NCI-H2227 treated with DMSO at 0.1 percent for 48 hours (cell line): ENCODE measurements around the gene CDC42BPG.

Source experiments
- DNase-seq: peaks from one replicate; lab custom pipeline; 2025; lab: John Stamatoyannopoulos, UW

CDC42BPG gene

DNA sequence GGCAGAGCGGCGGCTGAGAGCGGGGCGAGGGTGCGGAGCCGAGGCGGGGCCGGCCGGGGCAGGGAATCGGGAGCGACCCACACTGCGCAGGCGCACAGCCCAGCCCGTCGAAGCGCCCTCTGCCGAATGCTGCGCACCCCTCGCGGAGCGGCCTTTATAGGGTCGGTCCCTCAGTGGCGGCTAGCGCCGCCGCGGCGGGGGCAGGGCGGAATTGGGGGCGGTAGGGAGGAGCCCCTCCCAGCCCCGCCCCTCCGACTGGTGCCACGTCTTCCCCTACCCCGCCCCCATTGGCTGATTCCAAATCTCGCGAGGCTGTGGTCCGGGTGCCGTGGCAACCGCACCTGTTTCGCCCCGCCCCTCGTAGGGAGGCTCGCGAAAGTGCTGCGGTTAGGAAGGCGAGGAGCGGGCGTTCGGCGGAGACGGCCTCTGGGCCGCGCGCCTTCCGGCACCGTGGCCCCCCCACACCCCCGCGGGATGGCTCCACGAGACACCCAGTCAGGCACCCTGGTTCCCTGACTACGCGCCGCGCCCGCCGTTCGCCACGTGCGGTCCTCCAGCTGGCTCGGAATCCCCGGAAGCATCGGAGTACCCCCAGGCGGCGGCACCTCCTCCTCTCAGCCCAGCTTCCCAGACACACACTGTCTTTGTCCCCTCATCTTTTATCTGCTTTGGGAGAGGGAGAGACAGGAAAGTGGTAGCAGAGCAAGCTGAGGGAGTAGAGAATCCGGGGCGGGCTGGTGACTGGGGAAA is 34.2 kb upstream of the CDC42BPG start, which contains the start of gene EHD1:
Gene EHD1 (minus strand): TSS at position 128 of the 750 bp plus-strand sequence. CDS start 157 bp downstream, outside the sequence.
- peak; percentile 96 for DNase-seq

DNA sequence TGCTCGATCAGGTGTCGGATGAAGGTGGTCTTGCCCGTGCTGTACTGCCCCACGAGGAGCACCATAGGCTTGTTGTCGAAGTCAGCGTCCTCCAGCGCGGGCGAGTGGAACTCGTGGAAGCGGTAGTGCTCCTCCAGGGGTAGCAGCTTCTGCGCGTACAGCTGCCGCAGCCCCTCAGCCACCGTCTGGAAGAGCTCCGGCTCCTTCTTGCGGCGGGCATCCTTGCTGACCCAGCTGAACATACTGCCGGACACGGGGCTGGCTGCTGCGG is 33.7 kb upstream of the CDC42BPG start:
- no peak for DNase-seq

DNA sequence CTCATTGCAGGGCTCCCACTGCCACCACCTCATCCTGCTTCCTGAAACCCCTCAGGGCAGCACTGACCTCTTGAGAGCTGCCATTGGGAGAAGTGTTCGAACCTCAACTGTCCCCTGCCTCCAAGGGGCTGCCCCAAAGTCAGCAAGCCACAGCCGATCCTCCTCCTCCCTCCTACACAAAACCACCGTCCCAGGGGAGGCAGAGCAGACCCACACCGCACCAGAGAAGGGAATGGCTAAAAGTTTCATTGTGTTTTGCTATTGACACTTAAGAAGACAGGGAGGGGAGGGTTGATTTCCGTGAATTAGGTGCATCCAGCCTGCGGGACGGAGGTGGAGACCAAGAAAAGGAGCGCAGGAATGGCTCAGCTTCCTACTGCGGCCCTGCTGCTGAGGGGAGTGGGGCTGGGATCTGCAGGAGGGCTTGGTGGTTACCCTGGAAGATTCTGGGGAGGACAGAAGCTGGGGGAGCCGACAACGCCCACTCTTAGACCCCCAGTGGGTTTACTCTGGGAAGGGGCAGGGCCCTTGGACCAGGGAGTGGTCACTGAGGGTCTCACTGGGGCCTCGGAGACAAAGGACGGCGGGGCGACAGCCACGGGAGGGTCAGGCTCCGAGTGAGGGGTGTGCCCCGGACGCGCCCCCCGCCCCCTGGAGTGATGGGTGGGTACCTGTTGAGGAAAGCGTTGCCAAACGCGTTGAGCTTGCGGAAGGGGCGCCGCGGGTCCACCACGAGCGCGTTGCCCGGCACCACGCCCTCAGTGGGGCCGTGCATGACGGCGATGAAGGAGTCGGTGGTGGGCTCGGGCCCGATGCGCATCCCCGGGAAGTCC is 33.2 kb upstream of the CDC42BPG start:
- DNase-seq, result no peak

DNA sequence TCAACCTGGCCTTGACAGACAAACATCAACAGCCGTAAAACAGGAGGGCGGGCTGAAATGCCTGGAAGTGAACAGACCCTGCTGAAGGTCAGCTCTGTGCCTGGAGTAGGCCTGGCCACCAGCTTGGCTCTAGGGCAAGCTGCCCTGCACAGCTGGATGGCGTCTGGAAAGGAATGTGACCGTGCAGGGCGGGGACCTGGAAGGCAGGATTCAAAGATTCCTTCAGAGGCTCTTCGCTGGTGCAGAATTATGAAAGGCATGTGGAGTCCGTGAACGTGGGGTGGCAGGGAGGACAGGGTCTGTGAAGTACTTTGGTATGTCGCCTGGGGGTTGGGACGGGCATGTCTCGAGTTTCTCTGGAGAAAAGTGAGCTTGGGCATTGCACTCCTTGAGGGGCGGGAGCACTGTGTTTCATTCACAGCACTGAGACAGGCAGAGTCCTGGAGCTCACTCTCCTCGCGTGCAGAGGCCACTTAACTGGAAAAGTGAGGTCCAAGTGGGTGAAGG is 32.4 kb upstream of the CDC42BPG start:
- DNase-seq, result no peak

DNA sequence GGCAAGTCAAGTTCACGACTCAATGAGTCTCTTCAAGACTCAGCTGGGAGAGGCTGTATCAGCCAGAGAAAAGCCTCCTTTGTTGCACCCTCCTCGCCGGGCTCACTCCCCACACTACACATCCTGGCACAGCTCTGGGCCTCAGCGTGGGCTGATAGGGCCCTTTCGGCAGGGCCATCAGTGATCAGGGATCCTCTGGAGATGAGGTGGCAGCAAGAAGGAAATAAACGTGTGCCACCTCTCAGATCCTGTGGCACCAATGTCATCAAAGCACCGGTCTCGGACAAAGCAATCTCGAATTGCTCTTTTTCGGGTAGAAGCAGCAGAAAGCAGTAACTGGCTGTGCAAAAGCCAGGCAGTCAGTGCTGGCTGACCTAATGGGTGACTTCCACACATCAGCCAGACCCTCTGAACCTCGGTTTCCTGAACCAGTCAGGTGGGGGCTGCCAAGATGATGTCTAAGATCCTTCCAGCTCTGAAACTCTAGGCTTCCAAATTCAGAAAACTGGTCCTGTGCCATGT is 31.8 kb upstream of the CDC42BPG start:
- no peak for DNase-seq

DNA sequence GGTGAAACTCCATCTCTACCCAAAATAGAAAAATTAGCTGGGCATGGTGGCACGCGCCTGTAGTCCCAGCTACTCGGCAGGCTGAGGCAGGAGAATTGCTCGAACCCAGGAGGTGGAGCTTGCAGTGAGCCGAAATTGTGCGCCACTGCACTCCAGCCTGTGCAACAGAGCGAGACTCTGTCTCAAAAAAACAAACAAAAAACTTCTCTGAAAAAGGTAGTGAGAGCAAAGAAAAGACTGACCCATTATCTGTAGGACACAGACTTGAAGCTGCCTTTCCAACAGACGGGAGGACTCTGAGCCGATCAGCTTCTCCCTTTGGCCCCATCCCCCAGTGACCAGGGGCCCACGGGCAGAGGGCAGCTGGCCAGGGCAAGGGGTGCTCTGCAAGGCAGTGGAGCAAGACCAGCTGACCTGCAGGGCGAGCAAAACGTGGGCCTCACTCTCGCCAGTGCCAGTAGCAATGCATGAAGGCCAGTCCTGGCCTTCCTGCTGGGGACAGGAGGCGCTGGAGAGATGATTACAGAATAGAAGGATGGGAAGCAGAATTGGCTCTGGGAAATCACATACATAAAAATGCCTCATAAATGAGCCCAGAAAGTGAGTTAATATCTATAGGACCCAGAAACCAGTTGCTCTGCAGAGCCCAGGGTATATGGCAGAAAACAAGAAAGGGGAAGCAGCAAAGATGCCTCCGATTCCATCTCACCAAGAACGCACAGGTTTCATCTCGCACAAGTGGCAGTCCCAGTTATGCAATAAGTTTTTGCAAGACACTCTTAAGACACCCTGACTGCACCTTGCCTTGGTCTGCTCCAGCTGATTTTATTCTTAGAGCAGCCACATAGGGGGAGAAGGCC is 31.1 kb upstream of the CDC42BPG start:
- DNase-seq, result no peak

DNA sequence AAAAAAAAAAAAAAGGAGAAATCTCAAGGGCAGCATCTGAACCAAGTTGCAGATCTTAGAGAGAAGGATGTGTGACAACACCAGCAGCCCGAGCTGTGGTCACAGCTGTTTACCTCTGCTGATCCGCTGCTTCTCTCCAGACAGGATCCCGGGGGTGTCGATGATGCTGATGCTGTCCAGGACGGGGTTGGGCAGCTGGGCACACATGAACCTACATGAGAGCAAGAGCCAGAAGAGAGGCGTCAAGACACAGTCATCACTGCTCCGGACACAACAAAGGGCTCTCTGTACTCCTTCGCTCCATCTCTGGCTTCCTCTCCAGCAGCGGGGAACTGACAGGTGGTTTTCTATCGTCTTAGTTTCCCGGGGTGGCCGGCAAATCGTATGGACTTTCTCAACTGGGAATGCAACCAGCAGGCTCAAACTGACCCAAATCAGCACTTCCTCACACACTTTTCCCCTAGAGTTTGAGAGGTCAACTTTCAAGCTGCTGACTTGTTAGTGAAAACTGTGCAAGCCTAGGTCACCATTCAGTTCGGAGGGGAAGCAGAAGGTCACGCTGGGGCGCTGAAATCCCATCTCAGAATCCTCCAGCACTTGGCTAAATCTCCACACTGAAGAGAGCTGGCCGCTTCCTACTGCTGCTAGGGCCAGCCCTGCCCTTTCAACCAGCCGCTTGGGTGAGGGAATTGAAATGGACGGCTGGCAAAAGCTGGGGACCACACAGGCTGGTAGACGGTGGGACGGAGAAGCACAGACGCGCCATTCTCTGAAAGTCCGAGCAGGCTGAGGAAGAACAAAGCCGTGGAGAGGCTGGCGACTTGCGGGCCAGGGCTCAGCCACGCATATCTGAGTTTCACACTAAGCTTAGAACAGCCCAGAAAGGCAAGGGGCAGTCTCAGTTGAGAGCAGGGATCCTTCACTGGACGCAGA is 30.1 kb upstream of the CDC42BPG start:
- no peak for DNase-seq

DNA sequence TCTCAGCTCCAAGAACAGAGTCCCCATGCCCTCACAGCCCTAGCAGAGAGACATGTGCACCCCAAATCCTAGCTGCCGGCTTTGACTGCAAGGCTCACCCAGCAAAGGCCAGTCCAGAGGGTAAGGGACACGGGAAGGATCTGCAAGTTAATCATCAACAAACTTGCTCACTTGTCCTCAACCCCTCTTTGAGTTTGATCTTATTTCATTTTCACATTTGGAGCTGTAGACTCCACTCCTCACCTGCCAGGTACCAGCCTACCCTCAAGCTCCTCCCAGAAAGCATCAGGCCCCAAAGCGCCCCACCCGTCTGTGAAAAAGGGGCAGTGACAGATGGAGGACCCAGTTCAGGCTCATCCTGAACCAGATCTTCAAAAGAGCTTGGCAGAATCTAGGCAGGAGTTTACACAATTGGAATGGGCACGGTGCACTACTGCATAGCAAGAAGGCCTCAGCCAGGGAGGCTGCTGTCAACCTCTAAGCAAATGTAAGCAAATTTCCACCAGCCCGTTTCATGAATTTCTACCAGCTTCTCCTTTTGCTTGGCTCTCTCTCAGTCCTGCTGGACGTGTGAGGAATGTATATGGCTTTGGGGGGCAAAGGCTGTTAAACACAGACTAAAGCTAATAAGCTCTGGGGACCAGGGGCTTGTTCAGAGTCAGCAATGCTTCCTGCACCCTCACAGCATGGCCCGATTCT is 28.5 kb upstream of the CDC42BPG start:
- DNase-seq, result no peak

DNA sequence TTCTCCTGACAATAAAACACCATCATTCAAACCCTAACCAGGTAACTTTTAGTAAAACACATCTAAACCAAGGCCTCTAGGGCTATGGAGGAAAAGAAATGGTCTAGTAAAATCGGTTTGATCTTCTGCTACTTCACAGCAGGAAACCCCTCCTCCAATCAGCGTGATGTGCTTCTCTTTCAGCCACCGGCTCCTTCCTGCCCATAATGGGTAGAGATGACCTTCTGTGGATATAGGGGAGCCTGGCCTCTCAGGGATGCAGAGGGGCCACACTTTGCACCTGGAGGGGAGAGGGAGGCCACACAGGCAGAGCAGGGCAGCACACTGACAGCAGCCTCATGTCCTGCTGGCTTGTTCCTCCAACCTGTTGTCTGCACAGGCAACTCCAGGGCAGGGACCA is 27.0 kb upstream of the CDC42BPG start:
- DNase-seq, result no peak

DNA sequence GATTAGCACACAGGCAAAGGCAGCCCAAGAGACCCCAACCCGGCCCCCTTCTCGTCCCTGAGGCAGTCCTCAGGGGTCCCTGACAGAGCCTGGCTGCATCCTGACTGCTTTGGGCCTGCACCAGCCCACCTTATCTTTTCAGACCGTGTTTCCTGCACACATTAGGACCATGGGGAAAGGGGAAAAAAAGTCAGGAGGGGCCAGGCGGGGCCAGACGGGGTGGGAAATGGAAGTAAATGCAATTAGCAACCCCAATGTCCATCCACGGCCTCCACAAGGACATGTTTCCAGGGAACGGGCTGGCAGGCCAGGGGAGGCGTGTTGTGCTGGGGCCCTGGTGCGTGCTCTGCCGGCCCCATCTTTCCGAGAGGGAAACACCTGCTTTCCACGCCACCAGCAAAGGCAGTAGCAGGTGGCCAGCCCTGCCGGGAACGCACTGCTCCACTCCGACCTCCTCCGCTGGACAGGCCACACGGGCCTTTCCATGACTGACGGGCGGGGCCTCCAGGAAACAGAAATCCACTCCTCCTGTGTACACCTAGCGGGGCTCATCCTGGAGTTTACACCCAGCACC is 26.5 kb upstream of the CDC42BPG start:
- no peak for DNase-seq

DNA sequence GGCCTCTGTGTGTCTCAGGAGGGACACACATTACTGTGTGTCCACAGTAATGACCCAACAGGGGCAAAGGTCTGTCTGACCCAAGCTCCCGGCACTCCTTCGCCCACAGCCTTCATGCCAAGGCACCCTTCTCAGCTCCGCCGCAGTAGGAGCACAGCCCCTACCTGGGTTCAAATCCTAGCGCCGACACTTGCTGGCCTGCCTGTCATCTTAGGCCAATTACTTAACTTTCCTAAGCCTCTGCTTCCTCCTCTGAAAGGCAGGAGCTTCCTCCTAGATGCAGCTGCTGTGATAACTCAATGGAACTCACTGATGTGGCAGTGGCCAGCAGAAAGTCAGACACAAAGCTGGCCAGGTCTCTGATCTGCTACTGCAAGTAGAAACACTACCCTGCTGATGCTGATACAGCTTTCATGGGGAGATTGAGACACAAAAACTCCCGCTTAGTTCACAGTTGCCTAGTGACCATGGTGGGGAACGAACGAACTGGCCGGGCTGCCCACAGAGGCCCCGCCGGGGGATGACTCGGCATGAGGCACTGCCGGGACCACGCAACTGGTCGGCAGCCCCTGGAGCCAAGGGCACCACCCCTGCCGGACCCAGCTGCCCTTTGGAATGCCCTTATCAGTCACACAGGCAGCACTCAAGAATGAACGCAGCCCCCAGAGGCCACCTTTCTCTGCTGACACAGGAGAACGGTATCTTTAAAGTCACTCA is 25.9 kb upstream of the CDC42BPG start:
- no peak for DNase-seq

DNA sequence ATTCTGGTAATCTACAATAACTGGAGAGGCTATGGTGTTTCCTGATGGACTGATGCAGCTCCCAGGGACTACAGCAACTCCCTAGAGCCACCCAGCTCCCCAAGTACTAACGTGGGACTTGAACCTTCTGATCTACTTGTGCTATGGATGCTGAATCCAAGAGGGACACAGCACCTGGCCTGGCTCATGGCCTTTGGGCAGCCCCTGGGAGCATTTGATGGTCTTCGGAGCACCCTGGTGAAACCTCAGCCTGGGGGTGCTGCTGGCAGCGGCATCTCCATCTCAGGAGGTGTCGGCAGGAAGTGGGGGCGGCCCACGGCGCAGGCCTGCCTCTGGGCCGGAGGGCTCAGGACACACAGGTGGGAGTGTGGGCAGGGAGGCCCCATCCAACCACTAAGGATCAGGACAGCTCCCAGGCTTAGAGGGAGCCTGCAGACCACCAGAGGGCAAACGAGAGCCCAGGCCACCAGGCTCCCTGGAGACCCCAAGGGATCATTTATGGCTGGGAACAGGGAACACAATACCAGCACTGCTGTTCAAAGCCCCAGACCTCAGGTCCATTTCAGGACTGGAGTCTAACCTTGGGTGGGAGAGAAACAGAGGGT is 25.2 kb upstream of the CDC42BPG start:
- DNase-seq, result no peak

DNA sequence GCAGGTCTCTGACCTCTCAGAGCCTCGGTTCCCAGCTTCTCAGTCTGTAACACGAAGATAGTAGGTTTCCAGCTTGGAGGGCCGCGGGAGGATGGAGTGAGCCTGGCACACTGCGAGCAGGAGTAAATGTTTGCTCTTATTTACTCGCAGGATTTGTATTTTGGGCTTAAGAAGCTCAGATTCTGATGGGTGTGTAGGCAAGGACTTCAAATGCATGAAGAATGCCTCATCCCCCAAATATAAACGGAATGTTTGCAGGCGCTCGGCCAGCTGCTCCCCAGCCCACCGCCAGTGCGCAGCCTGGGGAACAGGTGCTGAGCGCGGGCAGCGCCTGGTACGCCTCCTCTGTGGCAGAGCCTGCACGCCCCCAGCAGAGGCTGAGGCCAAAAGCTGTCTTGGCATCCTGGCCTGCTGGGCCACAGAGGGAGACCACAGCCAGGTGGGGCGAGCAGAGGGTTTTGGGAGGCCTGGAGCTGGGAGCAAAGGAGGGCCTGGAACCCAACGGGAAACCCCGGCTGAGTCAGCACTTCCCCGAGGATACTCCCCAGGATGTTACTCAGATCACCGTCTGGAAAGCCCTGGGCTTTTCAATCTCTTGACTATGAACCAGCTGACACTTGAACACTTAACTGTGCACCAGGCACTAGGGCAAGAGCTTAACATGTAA is 24.6 kb upstream of the CDC42BPG start:
- no peak for DNase-seq

DNA sequence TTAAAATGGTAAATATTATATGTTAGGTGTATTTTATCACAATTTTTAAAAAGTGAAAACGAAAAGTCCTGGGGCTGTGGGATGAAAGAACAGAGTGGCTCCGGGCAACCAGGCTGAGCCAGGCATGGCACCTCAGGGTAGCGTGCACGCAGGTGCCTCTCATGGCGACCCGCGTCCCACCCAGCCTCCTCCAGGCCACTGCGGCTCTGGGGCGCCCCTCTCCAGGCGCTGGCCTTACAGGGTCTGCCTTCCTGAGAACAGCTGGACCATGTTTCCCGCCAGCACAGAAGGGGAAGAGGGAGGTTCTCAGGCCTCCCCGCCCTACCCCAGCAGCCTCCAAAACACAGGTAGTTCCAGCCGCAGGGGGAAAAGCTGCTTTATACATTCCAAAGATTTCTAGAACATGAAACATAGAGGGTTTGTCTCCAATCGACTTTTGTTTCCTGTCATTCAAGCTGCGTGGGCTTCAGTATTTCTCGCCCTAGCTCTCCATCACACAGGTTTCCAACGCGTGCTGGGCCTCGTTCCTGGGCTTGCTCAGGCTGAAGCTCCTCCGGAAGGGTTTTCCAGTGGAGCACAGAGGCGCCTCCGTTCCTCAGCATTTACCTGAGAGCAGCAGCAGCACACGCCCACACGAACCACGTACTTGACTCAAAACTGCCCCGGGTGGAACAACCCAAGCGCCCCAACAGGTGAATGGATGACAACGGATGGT is 23.5 kb upstream of the CDC42BPG start:
- no peak for DNase-seq

DNA sequence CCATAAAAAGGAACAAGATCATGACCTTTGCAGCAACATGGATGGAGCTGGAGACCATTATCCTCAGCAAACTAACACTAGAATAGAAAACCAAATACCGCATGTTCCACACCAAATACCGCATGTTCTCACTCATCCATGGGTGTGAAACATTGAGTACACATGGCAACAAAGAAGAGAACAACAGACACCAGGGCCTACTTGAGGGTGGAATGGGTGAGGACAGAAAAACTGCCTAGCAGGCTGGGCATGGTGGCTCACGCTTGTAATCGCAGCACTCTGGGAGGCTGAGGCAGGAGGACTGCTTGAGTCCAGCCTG is 21.7 kb upstream of the CDC42BPG start:
- DNase-seq, result no peak

DNA sequence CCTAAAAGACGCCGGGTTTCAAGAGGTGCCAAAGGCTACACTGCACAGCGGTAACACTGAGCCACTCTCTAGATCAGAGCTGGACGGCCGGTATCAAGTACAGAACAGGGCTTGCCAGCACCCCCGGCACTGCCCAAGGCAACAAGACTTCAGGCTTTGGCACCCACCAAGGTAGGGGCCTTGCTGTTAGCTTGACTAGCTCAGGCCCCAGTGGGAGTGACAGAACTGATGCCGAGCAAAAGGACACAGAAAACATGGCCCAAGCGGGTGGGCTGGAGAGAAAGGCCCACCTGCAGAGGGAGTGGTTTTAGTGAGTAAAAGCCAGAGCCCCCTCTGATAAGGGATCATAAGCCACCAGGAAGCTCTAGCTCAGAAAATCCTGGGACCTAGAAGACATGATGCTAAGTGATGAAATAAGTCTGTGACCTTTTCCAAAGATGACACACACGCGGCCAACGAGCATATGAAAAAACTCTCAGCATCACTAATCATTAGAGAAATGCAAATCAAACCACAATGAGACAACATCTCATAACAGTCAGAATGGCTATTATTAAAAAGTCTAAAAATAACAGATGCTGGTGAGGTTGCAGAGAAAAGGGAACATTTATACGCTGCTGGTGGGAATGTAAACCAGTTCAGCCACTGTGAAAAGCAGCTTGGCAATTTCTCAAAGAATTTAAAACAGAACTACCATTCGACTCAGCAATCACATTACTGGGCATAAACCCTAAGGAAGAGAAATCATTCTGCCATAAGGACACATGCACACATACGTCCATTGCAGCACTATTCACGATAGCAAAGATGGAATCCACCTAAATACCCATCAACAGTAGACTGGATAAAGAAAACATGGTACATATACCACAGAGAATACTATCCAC is 21.1 kb upstream of the CDC42BPG start:
- DNase-seq, result no peak
